Natural killer cell treated with Interleukin-12 subunit alpha and Interleukin-12 subunit beta and Interleukin-15 and Interleukin-18, amount 100 ng/mL, for 72 hours (primary cell): Measurements from ENCODE around the gene ZIC2. TPM values are rescaled to one million over a fixed set of nuclear protein-coding genes. Genes with fewer than 3 reads are reported as not detected.

Experiments used
- ATAC-seq, 2 donors: fragments of 150-1000 bp; cut with Tn5 transposase in 1 of 2; sonication (Bioruptor Pico), chemical (Tn5 transposase) in 1 of 2; 2 replicates each; pipeline ENCODE4 v1.10.0; 2021
- DNase-seq: peaks from one replicate; pipeline ENCODE4 v3.0.0; 2022; ENCODE audit warnings: low spot score
- H3K27ac Mint-ChIP-seq, 2 donors: 1 replicate in 1 of 2; 2 replicates in 1 of 2; pipeline ENCODE4 v1.8.0; 2022; ENCODE audit warnings: mixed read lengths in 2 of 2, mild to moderate bottlenecking in 1 of 2, moderate library complexity in 1 of 2
- H3K27me3 Mint-ChIP-seq, 2 donors: 1 replicate in 1 of 2; 2 replicates in 1 of 2; pipeline ENCODE4 v1.8.0; 2022; ENCODE audit warnings: mixed read lengths in 2 of 2
- H3K36me3 Mint-ChIP-seq: one replicate; pipeline ENCODE4 v1.8.0; 2022; ENCODE audit warnings: mixed read lengths
- H3K4me1 Mint-ChIP-seq, 2 donors: 1 replicate in 1 of 2; 2 replicates in 1 of 2; pipeline ENCODE4 v1.8.0; 2022; ENCODE audit warnings: low read depth in 2 of 2, mixed read lengths in 2 of 2, mild to moderate bottlenecking in 1 of 2
- H3K4me3 Mint-ChIP-seq: one replicate; pipeline ENCODE4 v1.8.0; 2022; ENCODE audit warnings: mixed read lengths
- H3K9me3 Mint-ChIP-seq: 2 replicates; pipeline ENCODE4 v1.8.0; 2022; ENCODE audit warnings: mixed read lengths
- total RNA-seq, 2 donors: library from RNA; stranded (reverse); gene quantifications; one replicate each; pipeline ENCODE4 v1.2.3, GENCODE V29; 2022

ZIC2 gene
- total RNA-seq, 2 donors from 2014 or later: 3.4 TPM; not detected in 1

DNA sequence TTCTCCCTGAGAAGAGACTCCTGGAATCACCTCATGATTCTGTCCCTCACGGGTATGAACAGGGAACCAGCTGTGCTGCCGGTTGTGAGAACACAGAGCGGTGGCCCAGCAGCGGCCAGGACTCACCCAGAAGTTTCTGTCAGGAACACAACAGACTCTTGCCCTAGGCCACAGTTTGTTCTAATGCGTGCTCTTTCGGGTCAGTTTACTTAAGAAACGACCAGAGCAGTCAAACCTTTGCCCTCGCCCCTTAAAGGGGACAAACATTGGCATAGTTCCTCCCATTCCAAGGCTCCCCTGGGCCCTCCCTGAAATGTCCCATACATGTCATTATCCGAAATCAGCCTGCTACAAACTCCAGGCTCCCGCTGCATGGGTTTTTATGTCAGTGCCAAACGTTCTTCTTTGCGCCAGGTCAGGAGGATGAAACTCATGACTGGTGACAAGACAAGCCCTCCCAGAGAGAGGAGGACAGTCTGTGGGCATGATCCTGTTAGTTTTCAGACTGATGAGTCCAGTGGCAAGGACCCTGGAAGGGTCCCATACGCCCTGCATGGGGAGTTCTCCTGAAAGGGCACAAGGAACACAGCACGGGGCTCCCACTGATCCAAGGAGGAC lies 28.3 kb upstream of the ZIC2 start:
- H3K4me3 Mint-ChIP-seq: no peak overlapping the region
- no peaks in the 10 kb centered on the region for H3K36me3 Mint-ChIP-seq
- ATAC-seq (no peak), DNase-seq (no peak)
- no peaks in the 10 kb centered on the region for H3K9me3 Mint-ChIP-seq
- H3K4me1 Mint-ChIP-seq: peaks cover 0 to 2% of the 10 kb centered on the region in 2 donors
- H3K27ac Mint-ChIP-seq: no peak overlapping the region
- peaks cover 48 to 50% of the 10 kb centered on the region in 2 donors for H3K27me3 Mint-ChIP-seq

GRCh38 chr13:99955107-99955746 lies 26.4 kb upstream of the ZIC2 start:
- H3K27me3 Mint-ChIP-seq: peaks cover 49 to 52% of the 10 kb centered on the region in 2 donors
- DNase-seq (no peak), ATAC-seq (no peak)
- H3K4me3 Mint-ChIP-seq: no peak overlapping the region
- H3K9me3 Mint-ChIP-seq: no peaks in the 10 kb centered on the region
- H3K27ac Mint-ChIP-seq: no peak overlapping the region
- peaks cover 0 to 6% of the 10 kb centered on the region in 2 donors for H3K4me1 Mint-ChIP-seq
- H3K36me3 Mint-ChIP-seq: no peaks in the 10 kb centered on the region

GRCh38 chr13:99955747-99956472 lies 25.7 kb upstream of the ZIC2 start:
- Mint-ChIP-seq H3K9me3 (no peaks in the 10 kb centered on the region), H3K27ac (no peak overlapping the region), H3K36me3 (no peaks in the 10 kb centered on the region), H3K4me1 (peaks cover 0 to 6% of the 10 kb centered on the region in 2 donors), H3K4me3 (peak overlapping the region; percentile 42), H3K27me3 (peaks cover 51 to 59% of the 10 kb centered on the region in 2 donors)
- no peak for ATAC-seq
- DNase-seq: no peak

- Mint-ChIP-seq H3K9me3 (no peaks in the 10 kb centered on the region), H3K4me3 (peak overlapping the region; percentile 42), H3K27me3 (peaks cover 50 to 59% of the 10 kb centered on the region in 2 donors), H3K4me1 (peaks cover 0 to 6% of the 10 kb centered on the region in 2 donors), H3K36me3 (no peaks in the 10 kb centered on the region), H3K27ac (no peak overlapping the region)
- DNase-seq: no peak
- no peak for ATAC-seq
Observed at GRCh38 chr13:99956473-99957349, 24.9 kb upstream of the ZIC2 start.

DNA sequence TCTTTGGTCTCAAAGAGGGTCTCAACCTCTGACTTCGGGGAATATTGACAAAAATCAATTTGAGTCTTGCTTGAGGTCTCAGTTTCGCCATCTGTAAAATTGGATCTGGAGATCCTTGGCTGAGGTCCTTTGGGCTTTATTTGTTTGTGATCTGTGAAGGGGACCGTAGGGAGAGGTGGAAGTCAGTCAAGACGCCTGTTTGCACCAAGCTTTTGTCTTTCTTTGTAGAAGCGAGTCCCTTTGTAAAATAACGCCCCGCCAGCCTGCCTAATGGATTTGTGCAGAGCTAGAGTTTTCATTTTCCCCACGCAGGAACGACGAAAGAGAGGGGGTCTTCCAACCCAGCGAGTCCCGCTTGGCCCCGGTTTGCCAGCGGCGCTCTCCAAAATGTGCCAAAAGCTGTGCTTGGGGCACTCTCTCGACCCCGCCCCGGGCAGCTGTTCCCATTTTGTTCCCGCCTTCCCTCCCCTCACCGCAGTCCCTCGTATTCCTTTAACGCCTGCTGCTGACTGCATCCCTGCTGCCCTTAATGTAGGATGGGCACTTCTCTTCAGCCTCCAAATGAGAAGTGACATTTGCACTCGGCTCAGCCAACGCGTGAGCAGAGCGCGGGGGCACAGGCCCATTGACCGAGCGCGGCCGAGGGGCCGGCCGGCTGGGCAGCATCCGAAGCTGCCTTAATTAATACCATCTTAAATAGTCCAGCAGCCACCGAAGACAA lies 23.0 kb upstream of the ZIC2 start:
- no peaks in the 10 kb centered on the region for H3K9me3 Mint-ChIP-seq
- H3K27ac Mint-ChIP-seq: no peak overlapping the region
- peaks cover 0 to 6% of the 10 kb centered on the region in 2 donors for H3K4me1 Mint-ChIP-seq

DNA sequence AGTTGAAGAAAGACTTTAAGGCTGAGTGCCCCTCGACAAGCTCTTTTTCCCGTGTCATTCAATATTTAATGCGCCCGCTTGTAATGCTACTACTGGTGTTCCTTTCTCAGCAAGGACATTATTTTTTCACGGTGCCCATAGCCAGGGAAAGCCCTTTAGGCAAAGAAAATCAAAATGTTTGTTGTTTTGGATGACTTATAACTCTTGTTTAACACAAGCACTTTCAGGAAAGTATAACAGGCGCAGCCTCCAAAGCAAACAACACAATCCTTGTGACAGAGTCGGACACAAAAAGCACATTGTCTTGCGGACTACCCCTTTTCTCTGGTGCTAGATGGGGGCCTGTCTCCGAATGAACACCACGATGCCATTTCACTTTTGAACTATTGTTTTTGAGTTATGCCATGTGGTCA lies 22.5 kb upstream of the ZIC2 start:
- H3K36me3 Mint-ChIP-seq: no peaks in the 10 kb centered on the region
- ATAC-seq: no peak

More for the DNA sequence above, 23.0 kb upstream of the ZIC2 start:
- DNase-seq: no peak
- ATAC-seq: no peak
- Mint-ChIP-seq H3K4me3 (no peak overlapping the region), H3K36me3 (no peaks in the 10 kb centered on the region), H3K27me3 (peaks cover 49 to 65% of the 10 kb centered on the region in 2 donors)

DNA sequence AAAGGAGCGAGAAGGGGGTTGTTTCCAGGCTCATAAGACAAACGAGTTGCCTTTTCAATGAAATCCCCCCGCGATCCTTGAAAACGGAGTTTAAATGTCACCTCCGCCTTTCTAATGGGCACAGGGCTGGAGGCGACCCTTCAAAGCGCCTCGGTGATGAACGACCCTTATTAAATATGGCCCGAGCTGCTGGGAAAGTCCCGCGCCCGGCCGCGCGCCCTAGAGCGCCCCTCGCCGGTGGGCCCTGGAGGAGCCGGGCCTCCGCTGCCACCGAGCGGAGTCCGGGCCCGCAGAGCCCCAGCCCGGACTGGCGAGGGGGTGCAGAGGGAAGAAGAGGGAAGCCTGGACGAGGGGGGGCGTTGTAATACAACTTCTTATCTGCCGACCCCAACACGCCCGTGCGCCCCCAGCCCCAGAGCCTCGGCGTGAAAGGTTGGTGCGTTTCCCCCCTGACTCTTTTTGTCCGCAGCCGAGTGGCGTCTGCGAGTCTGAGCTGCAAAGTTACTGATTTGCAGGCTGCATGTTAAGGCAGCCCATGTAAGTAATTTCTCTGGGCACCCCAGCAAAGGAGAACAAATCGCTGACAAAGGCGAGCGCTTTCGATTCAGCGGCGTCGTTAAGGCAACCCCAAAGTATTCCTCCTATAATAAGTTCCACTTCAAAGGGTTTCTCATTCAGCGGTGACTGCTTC lies 21.9 kb upstream of the ZIC2 start:
- H3K36me3 Mint-ChIP-seq: no peaks in the 10 kb centered on the region
- H3K4me3 Mint-ChIP-seq: no peak overlapping the region
- no peaks in the 10 kb centered on the region for H3K9me3 Mint-ChIP-seq
- DNase-seq (no peak), ATAC-seq (no peak)
- peaks cover 49 to 67% of the 10 kb centered on the region in 2 donors for H3K27me3 Mint-ChIP-seq
- H3K27ac Mint-ChIP-seq: no peak overlapping the region
- H3K4me1 Mint-ChIP-seq: peaks cover 0 to 6% of the 10 kb centered on the region in 2 donors

More for the DNA sequence above, 22.5 kb upstream of the ZIC2 start:
- Mint-ChIP-seq H3K4me3 (no peak overlapping the region), H3K27me3 (peaks cover 47 to 65% of the 10 kb centered on the region in 2 donors), H3K27ac (no peak overlapping the region), H3K4me1 (peaks cover 0 to 6% of the 10 kb centered on the region in 2 donors), H3K9me3 (no peaks in the 10 kb centered on the region)
- DNase-seq: no peak

- Mint-ChIP-seq H3K36me3 (no peaks in the 10 kb centered on the region), H3K27ac (no peak overlapping the region), H3K27me3 (peaks cover 48 to 73% of the 10 kb centered on the region in 2 donors), H3K4me3 (peak overlapping the region; percentile 42), H3K4me1 (peaks cover 0 to 6% of the 10 kb centered on the region in 2 donors), H3K9me3 (no peaks in the 10 kb centered on the region)
- DNase-seq (no peak), ATAC-seq (no peak)
Observed at GRCh38 chr13:99960663-99961311, 20.8 kb upstream of the ZIC2 start.

GRCh38 chr13:99961636-99962035 lies 19.9 kb upstream of the ZIC2 start:
- Mint-ChIP-seq H3K9me3 (no peaks in the 10 kb centered on the region), H3K4me1 (peaks cover 0 to 4% of the 10 kb centered on the region in 2 donors), H3K4me3 (no peak overlapping the region), H3K27me3 (peaks cover 51 to 74% of the 10 kb centered on the region in 2 donors), H3K36me3 (no peaks in the 10 kb centered on the region), H3K27ac (no peak overlapping the region)
- ATAC-seq: no peak
- no peak for DNase-seq

- Mint-ChIP-seq H3K4me3 (no peak overlapping the region), H3K27ac (no peak overlapping the region), H3K4me1 (peaks cover under 1 to 4% of the 10 kb centered on the region in 2 donors), H3K27me3 (peaks cover 54 to 75% of the 10 kb centered on the region in 2 donors), H3K9me3 (no peaks in the 10 kb centered on the region), H3K36me3 (peaks cover under 1% of the 10 kb centered on the region)
- ATAC-seq (no peak), DNase-seq (no peak)
Observed at GRCh38 chr13:99962242-99962641, 19.3 kb upstream of the ZIC2 start.

DNA sequence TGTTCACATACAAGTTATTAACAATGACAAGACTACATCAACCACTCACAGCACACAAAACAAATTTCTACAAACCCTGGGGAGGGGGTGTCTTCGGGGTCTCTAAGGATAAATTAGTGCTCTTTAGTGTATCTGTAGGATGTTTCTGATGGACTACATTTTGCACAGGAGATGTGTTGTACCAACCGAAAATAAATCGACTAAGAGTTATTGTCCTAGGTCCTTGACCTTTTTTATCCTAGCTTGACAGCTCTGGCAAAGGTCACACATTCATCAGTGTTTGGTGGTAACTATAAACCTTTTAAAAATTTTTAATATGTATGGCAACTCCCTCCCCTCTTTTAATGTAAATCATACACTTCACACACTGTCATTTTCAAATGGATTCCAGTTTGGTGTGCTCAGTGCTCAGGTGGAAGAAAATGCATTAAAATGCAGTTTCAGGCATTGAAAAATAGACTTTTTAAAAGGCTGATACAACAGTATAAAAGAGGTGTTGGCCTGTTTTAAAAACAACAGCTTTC lies 17.7 kb upstream of the ZIC2 start:
- Mint-ChIP-seq H3K27me3 (peaks cover 51 to 74% of the 10 kb centered on the region in 2 donors), H3K27ac (no peak overlapping the region), H3K9me3 (no peaks in the 10 kb centered on the region), H3K36me3 (peaks cover 6% of the 10 kb centered on the region), H3K4me3 (no peak overlapping the region), H3K4me1 (peaks cover 8 to 9% of the 10 kb centered on the region in 2 donors)
- ATAC-seq (no peak), DNase-seq (no peak)
